GM18505 (cell line): ENCODE data around the gene RORB.
"Not testable (repeated sequence)": the region's sequence is repeated elsewhere in the genome, so short reads cannot be mapped to it uniquely, and the experiment has no call there.

Source experiments
- ATAC-seq: cut with Tn5 transposase; IDR thresholded peaks from one replicate; pipeline ENCODE4 v1.9.1; 2021; ENCODE audit not compliant: unreplicated experiment
- POLR2A ChIP-seq: IDR thresholded peaks from 4 replicates; pipeline ENCODE4 v1.6.1; 2011; ENCODE audit warnings: borderline replicate concordance; ENCODE audit not compliant: insufficient read depth, insufficient read length; ENCODE audit errors: extremely low read depth

The RORB gene

GRCh38 chr9:74499111-74499601, 2.0 kb downstream of the RORB start:
- TF ChIP-seq POLR2A, result no peak
- no peak for ATAC-seq

GRCh38 chr9:74499770-74500583, 2.8 kb downstream of the RORB start:
- ATAC-seq, result no peak
- TF ChIP-seq POLR2A, result no peak

GRCh38 chr9:74500584-74500924, 3.4 kb downstream of the RORB start:
- no peak for ATAC-seq
- no peak for TF ChIP-seq POLR2A

DNA sequence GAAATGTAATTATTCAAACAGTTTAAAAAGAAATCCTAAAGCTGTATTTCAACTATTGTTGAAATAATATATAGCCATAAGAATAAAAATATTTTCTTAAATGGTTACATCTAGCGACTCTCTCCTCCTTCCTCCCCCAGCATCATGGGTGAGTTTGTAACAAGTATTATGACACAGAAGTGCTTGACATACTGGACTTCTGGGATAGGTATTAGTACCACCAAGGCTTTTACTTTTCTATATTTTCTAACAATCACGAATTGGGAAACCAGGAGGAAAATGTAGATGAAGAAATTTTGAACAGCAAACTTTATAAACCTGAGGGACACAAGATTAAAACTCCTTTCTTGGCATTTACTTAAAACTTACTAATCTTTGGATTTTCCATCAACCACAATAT, 4.4 kb downstream of the RORB start:
- no peak for ATAC-seq
- no peak for TF ChIP-seq POLR2A

DNA sequence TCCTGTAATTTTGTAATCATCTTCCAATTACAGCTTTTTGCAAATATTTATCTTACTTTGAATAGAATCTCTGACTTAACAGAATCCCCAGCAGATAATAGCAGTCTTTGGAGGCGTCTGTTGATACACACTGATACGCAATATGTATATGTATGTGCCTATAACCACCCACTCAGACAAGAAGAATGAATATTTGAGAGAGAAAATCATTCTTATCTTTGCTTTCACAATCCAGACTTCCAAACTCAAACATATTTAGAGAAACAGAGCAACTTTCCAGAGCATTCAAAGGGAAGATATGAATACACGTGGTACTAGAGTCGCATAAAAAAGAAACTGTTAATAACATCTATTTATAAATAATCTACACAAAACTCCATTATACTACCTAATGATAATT, 6.1 kb downstream of the RORB start:
- no peak for TF ChIP-seq POLR2A
- ATAC-seq, result no peak

DNA sequence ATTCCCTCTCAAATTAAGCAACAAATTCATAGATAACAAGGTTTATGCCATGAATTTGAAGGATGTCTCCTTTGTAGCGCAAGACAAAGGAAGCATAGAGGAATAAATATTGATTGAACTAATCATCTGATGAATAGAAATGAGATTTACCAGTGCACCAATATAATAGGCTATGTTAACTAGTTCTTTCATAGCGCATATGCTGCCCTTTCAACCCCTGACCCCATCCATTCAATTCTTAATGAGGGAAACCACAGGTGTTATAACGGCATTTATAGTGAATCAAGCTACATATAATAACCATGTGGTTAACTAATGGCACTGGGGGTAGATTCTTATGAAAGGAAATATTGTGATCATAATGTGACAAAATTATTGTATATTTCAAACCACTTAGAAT, 6.5 kb downstream of the RORB start:
- no peak for TF ChIP-seq POLR2A
- no peak for ATAC-seq

GRCh38 chr9:74511333-74511732, 14.2 kb downstream of the RORB start:
- ATAC-seq, result no peak
- no peak for TF ChIP-seq POLR2A

GRCh38 chr9:74512416-74512815, 15.3 kb downstream of the RORB start:
- TF ChIP-seq POLR2A, result no peak
- ATAC-seq, result no peak

- TF ChIP-seq POLR2A, result no peak
- ATAC-seq, result no peak
These were observed 16.1 kb downstream of the RORB start for GRCh38 chr9:74513221-74513620.

GRCh38 chr9:74517188-74517587, 20.1 kb downstream of the RORB start:
- TF ChIP-seq POLR2A, result no peak
- ATAC-seq, result no peak

- TF ChIP-seq POLR2A, result no peak
- ATAC-seq, result no peak
These were observed 22.3 kb downstream of the RORB start for GRCh38 chr9:74519419-74519818.

GRCh38 chr9:74521009-74521408, 23.9 kb downstream of the RORB start:
- ATAC-seq, result no peak
- TF ChIP-seq POLR2A, result no peak

- ATAC-seq, result no peak
- no peak for TF ChIP-seq POLR2A
These were observed 27.2 kb downstream of the RORB start for GRCh38 chr9:74524289-74524688.

GRCh38 chr9:74526215-74526614, 29.1 kb downstream of the RORB start:
- no peak for TF ChIP-seq POLR2A

GRCh38 chr9:74527718-74528117, 30.6 kb downstream of the RORB start:
- ATAC-seq, result no peak
- TF ChIP-seq POLR2A, result no peak

More at GRCh38 chr9:74526215-74526614, 29.1 kb downstream of the RORB start:
- ATAC-seq, result no peak

DNA sequence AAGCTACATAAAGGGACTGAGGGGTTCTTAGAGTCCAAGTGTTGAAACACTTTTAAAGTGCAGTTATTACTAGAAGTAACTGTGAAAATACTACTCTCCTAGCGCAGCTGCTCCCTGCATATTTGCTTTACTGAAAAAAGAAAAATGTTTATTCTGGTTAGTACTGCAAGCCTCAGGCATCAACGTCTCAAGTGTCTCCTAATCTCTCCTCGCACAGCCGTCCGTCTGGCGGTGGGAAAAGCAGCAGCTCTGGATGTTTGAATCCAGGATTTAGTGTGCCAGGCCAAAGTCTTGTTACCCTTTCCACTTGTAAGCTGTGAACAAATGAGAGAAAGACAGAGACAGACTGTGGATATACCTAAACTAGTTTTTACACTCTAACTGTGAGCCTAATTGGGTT, 31.1 kb downstream of the RORB start:
- no peak for ATAC-seq
- no peak for TF ChIP-seq POLR2A

GRCh38 chr9:74530458-74530857, 33.3 kb downstream of the RORB start:
- not testable (repeated sequence) for ATAC-seq
